ENCODE results near the gene TRIM56.

TRIM56 gene

DNA sequence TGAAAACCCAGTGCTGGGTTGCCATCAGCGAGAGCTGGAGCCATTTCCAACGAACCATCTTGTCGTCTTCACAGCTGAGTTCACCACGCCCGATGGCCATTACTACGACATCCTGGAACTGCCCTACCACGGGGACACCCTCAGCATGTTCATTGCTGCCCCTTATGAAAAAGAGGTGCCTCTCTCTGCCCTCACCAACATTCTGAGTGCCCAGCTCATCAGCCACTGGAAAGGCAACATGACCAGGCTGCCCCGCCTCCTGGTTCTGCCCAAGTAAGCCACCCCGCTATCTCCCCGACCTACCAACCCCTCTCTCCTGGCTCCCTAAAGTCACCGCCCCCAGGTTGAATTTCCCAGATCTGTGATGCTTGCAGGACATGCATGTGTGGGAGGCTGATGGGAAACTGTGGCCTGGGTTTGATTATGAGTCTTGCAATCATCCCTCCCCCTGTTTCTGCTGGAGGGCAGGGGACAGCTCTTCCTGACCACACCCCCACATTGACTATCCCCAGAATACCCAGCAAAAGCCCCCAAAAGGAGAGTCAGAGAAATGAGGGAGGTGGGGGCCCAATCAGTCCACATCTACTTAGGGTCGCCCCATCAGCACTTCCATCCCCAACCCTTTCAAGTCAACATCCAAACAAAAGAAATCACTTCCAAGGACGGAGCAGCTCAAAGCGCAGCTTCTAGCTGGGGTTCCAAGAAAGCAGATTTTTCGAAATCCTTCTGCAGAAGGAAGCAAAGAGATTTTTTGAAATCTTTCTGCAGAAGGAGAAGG, 48.5 kb downstream of the TRIM56 start:
- DNase-seq (ENCODE audit: low read depth, low spot score) = no peak

DNA sequence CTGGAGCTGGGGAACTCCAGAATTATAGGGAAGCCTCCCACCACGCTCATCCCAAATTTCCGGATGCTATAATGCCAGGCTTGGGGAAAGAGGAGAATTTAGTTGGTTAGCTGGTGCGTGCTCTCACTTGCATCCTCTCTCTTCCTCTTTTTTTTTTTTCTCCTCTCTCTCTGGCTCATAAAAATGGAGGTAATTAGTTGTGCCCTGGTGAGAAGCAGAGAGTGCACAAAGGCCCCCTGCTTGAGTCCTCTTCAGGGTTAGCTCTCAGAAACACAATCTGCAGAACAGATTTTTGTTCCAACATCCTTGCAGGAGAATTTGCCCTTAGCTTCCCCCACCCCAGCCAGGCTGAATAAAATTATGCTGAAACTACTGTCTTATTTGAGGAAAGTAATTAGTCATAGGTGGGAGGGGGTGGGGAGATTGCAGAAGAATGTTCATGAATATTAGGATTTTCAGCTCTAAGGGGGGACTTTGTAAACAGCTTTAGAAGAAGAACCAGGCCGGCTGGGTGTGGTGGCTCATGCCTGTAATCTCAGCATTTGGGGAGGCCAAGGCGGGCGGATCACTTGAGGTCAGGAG, 49.2 kb downstream of the TRIM56 start:
- no peak for DNase-seq (ENCODE audit: low read depth, low spot score)

DNA sequence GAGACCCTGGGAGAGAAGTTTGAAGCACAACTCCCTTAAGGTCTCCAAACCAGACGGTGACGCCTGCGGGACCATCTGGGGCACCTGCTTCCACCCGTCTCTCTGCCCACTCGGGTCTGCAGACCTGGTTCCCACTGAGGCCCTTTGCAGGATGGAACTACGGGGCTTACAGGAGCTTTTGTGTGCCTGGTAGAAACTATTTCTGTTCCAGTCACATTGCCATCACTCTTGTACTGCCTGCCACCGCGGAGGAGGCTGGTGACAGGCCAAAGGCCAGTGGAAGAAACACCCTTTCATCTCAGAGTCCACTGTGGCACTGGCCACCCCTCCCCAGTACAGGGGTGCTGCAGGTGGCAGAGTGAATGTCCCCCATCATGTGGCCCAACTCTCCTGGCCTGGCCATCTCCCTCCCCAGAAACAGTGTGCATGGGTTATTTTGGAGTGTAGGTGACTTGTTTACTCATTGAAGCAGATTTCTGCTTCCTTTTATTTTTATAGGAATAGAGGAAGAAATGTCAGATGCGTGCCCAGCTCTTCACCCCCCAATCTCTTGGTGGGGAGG, 52.5 kb downstream of the TRIM56 start:
- no peak for DNase-seq (ENCODE audit: low read depth, low spot score)

DNA sequence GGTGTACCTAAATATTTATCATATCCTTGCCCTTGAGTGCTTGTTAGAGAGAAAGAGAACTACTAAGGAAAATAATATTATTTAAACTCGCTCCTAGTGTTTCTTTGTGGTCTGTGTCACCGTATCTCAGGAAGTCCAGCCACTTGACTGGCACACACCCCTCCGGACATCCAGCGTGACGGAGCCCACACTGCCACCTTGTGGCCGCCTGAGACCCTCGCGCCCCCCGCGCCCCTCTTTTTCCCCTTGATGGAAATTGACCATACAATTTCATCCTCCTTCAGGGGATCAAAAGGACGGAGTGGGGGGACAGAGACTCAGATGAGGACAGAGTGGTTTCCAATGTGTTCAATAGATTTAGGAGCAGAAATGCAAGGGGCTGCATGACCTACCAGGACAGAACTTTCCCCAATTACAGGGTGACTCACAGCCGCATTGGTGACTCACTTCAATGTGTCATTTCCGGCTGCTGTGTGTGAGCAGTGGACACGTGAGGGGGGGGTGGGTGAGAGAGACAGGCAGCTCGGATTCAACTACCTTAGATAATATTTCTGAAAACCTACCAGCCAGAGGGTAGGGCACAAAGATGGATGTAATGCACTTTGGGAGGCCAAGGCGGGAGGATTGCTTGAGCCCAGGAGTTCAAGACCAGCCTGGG, 53.1 kb downstream of the TRIM56 start:
- DNase-seq (ENCODE audit: low read depth, low spot score) = peak; percentile 79

DNA sequence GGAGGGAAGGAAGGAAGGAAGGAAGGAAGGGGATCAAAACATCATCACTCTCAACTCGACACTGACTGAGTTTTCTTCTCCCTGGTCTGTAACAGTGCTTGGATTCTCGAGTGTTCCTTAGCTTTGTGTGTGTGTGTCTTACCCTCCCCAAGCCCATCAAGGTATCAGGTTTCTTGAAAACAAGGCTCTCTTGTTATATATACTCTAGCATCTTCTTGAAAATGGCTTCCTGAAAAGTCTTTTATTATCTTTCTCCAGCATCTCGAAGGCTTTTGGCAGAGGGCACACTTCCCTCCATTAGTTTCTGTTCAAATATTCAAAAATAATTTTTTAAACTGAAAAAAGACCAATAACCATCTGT, 55.0 kb downstream of the TRIM56 start:
- DNase-seq (ENCODE audit: low read depth, low spot score) = no peak

DNA sequence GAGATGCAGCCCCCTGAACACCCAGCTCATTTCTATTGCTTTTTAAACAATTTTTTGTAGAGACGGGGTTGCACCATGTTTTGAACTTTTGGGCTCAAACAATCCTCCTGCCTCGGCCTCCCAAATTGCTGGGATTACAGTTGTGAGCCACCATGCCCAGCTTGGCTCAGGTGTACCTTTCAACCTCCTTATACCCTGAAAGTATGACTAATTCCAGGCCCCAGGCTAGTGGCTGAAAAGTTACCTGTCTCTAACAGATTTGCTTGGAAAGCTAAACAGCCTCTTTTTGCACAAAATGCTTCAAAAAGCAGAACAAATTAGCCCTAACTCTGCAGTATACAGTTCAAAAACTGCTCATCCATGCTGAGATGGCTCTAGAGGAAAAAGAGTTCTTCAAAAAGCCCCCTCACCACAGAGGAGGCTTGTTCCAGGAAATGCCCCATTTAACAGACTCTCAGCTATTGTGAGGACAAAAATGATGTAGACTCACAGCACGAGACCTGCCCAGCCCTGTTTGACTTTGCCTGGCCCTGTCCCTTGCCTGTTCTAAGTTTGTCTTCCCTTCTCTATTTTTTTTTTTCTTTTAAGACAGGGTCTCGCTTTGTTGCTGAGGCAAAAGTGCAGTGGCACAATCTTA, 55.6 kb downstream of the TRIM56 start:
- DNase-seq (ENCODE audit: low read depth, low spot score) = no peak
